Calu3 (cell line): Measurements from ENCODE around the gene SLC17A3. TPM values are rescaled to one million over a fixed set of nuclear protein-coding genes. Genes with fewer than 3 reads are reported as not detected.

ENCODE experiments used
- BruUV-seq: library from RNA; stranded (reverse); fragments of 400-500 nt; replicated peaks from 2 replicates; lab custom pipeline; 2021; lab: Mats Ljungman, UMichigan
- CTCF ChIA-PET: fragments of 300-600 bp; sonication (Branson Sonifier 250); formaldehyde crosslinking; loops from one replicate; lab custom pipeline; 2022; ENCODE audit warnings: antibody characterized with exemption; lab: Charles Lee
- DNase-seq: peaks from one replicate; pipeline ENCODE4 v3.0.0; 2022
- H3K27ac Mint-ChIP-seq: one replicate; pipeline ENCODE4 v1.8.0; 2022; ENCODE audit warnings: mixed read lengths; ENCODE audit not compliant: unreplicated experiment
- H3K27me3 Mint-ChIP-seq: one replicate; pipeline ENCODE4 v1.8.0; 2022; ENCODE audit warnings: mixed read lengths; ENCODE audit not compliant: unreplicated experiment
- H3K36me3 Mint-ChIP-seq: one replicate; pipeline ENCODE4 v1.8.0; 2022; ENCODE audit warnings: mild to moderate bottlenecking, moderate library complexity, mixed read lengths; ENCODE audit not compliant: insufficient read depth, unreplicated experiment
- H3K4me1 Mint-ChIP-seq: one replicate; pipeline ENCODE4 v1.8.0; 2022; ENCODE audit warnings: mild to moderate bottlenecking, low read depth, mixed read lengths; ENCODE audit not compliant: unreplicated experiment
- H3K4me3 Mint-ChIP-seq: one replicate; pipeline ENCODE4 v1.8.0; 2022; ENCODE audit warnings: mild to moderate bottlenecking, low read depth, moderate library complexity, mixed read lengths; ENCODE audit not compliant: unreplicated experiment
- H3K9me3 Mint-ChIP-seq: one replicate; pipeline ENCODE4 v1.8.0; 2022; ENCODE audit warnings: low read depth, mixed read lengths; ENCODE audit not compliant: unreplicated experiment
- CTCF ChIP-seq: fragments of 200-600 bp; IDR thresholded peaks from one replicate; pipeline ENCODE4 v1.8.0; 2022; ENCODE audit warnings: antibody characterized with exemption; ENCODE audit not compliant: unreplicated experiment
- intact Hi-C: fragments of 100-400 bp; cut with micrococcal nuclease; formaldehyde crosslinking; loops from one replicate; pipeline ENCODE4 v1.10.0; 2022; ENCODE audit not compliant: unreplicated experiment
- total RNA-seq: library from RNA; stranded (reverse); gene quantifications from 2 replicates; pipeline ENCODE4 v1.2.3, GENCODE V29; 2022

SLC17A3 gene
- total RNA-seq, 1 experiment from 2014 or later = not detected

DNA sequence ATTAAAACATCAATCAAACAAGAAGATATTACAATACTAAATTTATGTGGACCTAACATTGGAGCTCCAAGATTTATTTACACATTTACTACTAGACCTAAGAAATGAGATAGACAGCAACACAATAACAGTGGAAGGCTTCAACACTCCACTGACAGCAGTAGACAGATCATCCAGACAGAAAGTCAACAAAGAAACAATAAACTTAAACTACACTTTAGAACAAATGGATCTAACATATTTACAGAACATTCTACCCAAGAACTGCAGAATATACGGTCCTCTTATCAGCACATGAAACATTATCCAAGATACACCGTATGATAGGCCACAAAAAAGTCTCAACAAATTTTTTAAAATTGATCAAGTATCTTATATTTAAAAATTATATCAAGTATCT, 69.2 kb downstream of the SLC17A3 start:
- CTCF ChIA-PET = interaction anchor here (0.6 to 0.8 kb wide), 2 partner anchors 137 to 333 kb away, joined by 3 read pairs; no protein-coding TSS in a partner anchor
- no peak for DNase-seq
- H3K4me1 Mint-ChIP-seq = no peaks in the 10 kb centered on the region
- TF ChIP-seq CTCF = no peak
- H3K27me3 Mint-ChIP-seq = no peaks in the 10 kb centered on the region
- no peak overlapping the region for H3K27ac Mint-ChIP-seq
- no peak overlapping the region for H3K4me3 Mint-ChIP-seq
- no TSS peak for BruUV-seq
- no peaks in the 10 kb centered on the region for H3K9me3 Mint-ChIP-seq
- intact Hi-C loops = no loop called here
- no peaks in the 10 kb centered on the region for H3K36me3 Mint-ChIP-seq

DNA sequence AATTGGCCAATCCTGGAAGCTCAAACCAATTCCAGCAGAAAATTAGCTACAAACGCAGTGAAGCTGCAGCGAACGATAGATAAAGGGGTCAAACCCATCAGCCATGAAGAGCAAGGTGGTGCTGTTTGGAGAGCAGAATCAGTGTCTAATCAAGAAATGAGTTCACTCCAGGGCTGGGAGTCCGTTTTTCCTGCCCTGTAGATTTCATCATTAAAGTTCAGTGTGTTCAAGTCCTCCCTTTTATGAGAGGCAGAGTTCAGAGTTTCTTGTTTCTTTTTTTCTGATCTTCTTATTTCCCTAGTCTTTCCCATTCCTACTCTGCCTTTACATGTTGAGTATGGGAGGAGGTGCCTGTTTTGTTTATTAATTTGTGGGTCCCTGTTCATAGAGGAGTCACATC, 72.6 kb downstream of the SLC17A3 start:
- H3K9me3 Mint-ChIP-seq = no peaks in the 10 kb centered on the region
- H3K36me3 Mint-ChIP-seq = no peaks in the 10 kb centered on the region
- no peaks in the 10 kb centered on the region for H3K27me3 Mint-ChIP-seq
- TF ChIP-seq CTCF = no peak
- no peak overlapping the region for H3K27ac Mint-ChIP-seq
- H3K4me1 Mint-ChIP-seq = no peaks in the 10 kb centered on the region
- CTCF ChIA-PET = no interaction called here
- intact Hi-C loops = no loop called here
- no TSS peak for BruUV-seq
- no peak for DNase-seq
- no peak overlapping the region for H3K4me3 Mint-ChIP-seq

Other genes with a start within 250 kb of the SLC17A3 start
- gene SCGN, start 222.0 kb downstream of the SLC17A3 start, total RNA-seq = 3.5 and 3.7 TPM in 2 replicates
- gene SLC17A4, start 119.5 kb downstream of the SLC17A3 start, total RNA-seq = 1.9 and 3.4 TPM in 2 replicates
- gene SLC17A1, start 42.2 kb downstream of the SLC17A3 start, total RNA-seq = not detected in 2 replicates
- not detected in 2 replicates for gene SLC17A2, start 56.4 kb upstream of the SLC17A3 start, total RNA-seq
- 20.6 and 26.1 TPM in 2 replicates for gene TRIM38, start 88.6 kb upstream of the SLC17A3 start, total RNA-seq
- gene HFE, start 213.2 kb upstream of the SLC17A3 start, total RNA-seq = 24.9 and 27.1 TPM in 2 replicates